ENCODE data around the gene GTF2IRD1.
"Not testable (repeated sequence)": the region's sequence is repeated elsewhere in the genome, so short reads cannot be mapped to it uniquely, and the experiment has no call there.

GTF2IRD1 gene

DNA sequence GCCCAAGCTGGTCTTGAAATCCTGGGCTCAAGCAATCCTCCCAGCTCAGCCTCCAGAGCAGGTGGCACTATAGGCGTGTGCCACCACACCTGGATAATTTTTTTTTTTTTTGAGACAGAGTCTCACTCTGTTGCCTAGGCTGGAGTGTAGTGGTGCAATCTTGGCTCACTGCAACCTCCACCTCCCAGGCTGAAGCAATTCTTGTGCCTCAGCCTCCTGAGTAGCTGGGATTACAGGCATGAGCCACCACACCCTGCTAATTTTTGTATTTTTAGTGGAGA is 16.5 kb upstream of the GTF2IRD1 start:
- not testable (repeated sequence) for DNase-seq

DNA sequence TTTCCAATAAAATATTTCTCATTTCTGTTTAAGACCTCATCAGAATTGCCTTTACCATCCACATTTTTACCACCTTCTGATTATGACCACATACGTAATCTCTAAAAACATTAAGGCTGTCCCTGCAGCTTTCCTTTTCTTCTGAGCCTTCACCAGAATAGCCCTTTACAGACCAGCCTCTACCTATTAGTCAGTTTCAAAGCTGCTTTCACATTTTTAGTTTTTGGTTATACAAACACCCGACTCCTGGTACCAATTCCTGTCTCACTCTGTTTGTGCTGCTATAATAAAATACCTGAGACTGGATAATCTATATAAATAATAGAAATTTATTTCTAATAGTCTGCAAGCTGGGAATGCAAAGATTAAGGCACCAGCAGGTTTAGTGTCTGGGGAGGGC is 15.4 kb upstream of the GTF2IRD1 start:
- DNase-seq: no peak

DNA sequence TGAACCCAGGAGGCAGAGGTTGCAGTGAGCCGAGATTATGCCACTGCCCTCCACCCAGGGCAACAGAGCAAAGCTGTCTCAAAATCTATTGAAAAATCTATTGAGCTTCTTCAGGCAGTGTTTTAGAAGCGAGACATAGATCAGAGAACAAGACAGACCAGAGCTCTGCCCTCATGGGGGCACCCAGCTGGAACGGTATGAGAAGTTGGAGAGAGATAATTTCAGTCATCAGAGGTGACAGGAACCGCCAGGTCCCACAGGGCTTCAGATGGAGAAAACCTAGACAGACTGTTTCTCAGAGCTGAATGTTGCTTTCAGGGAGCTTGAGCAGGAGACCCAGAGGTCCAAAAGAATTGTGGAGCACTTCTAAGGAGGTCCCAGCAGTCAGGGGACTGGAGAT is 14.2 kb upstream of the GTF2IRD1 start:
- no peak for DNase-seq

DNA sequence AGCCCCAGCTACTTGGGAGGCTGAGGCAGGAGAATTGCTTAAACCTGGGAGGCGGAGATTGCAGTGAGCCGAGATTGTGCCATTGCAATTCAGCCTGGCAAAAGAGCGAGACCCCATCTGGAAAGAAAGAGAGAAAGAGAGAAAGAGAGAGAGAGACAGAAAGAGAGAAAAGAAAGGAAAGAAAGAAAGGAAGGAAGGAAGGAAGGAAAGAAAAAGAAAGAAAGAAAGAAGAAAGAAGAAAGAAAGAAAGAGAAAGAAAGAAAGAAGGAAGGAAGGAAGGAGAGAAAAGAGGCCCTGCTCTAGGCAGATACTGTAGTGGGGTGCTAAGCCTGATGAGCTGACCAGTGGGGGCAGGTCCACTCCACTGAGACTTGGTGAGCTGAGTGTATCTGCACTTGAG is 13.6 kb upstream of the GTF2IRD1 start:
- not testable (repeated sequence) for DNase-seq

DNA sequence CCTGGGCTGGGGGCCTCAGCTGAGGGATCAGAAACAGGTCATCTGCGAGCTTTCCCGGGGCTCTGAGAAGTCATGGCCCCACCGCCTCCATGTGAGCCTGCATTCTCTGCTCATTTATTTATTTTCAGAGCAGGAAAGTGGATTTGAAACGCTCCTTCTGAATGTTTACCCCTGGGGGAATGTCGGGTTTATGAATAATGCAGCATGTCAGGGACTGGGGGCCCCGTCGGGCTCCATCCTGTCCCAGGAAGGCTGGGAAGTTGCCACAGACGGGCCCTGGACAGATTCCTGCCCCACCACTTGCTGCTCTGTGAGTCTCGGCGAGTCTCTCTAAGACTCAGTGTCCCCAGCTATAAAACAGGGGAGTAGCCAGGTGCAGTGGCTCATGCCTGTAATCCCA is 11.9 kb upstream of the GTF2IRD1 start:
- no peak for DNase-seq

DNA sequence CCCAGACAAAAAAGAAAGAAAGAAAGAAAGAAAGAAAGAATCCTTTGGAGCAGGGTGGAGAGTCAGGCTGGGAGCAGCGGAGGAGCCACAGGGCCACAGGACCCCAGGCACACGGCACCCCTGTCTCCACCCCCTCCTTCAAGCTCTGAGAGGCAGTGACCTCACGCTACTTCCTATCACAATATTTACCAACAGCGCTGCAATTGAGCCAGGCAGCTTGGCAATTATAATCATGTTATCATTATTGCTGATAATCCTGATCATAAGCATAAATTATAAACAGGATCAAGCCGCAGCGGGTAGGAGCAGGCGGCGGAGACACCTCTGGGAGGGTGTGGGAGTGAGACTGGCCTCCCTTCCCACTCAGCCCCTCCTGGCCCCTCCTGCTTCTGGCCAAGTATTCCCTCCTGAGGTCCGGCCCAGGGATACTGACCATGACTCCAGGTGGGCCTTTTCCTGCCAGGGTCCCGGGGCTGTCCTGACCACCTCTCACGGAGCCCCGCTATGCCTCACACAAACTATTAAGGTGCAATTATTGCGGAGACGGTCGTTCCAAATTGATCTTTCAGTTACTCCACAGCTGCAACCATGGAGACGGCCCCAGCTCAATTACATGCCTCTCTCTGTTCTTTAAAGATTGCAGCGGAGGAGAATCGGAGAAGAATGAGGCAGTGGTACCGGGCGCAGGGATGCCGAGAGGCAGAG is 10.0 kb upstream of the GTF2IRD1 start:
- no peak for DNase-seq

DNA sequence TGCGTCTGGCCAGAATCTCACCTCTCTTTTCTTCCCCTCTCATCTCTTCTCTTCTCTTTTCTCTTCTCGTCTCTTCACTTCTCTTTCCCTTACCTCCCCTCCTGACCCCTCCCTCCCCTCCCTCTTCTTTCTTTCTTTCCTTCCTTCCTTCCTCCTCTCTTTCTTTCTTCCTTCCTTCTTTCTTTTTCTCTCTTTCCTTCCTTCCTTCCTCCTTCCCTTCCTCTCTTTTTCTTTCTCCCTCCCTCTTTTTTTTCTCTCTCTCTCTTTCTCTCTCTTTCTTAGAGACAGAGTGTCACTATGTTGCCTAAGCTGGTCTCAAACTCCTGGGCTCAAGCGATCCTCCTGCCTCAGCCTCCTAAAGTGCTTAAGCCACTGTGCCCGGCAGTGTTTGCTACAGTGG is 4.6 kb upstream of the GTF2IRD1 start:
- no peak for DNase-seq

DNA sequence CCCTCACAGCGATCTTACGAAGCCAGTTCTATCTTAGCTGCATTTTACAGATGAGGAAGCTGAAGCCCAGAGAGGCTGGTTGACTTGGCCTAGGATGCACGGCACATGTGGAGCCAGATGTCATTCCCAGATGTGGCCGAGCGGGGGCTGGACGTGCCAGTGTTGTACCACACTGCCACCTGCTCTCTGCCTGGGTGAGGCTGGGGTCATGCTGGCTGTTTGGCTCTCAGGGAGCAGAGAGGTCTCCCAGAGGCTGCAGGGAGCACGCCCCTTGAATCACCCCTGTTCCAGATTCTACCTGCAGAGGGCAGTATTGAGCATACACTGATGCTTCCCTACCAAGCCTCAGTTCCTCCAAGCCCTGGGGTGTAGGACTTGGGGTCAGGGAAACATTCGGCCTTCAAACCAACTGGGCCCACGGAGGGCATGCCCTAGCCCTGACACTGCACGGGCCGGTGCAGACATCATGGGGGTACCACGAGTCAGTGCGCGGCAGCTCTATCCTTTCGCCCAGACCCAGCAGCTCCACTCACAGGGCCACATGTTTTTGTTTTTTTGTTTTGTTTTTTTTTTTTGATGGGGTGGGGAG is 3.8 kb upstream of the GTF2IRD1 start:
- DNase-seq: peak; percentile 16 to 53

DNA sequence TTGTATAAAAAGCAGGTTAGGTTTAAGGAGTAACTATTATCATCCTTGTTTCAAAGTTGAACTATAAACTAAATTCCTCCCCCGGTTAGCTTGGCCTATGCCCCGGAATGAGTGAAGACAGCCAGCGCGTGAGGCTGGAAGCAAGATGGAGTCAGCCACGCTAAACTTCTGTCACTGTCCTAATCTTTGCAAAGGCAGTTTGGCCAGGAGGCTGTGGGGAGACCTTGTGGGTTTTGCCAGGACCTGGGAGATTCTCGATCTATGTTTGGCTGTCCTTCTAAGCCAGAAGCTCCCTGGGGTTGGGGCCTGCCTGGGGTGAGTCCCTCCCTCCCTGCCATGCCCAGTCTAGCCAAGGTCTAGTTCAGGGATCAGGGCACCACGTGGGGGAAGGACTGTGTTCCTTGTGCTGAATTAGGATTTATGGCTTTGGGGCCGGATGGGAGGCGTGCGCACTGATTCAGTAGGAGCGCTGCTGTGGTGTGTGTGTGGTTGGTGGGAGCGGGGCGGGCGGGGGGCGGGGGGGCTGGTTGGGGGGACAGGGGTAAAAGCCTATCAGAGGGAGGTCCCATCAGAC is 871 bp upstream of the GTF2IRD1 start:
- no peak for DNase-seq

DNA sequence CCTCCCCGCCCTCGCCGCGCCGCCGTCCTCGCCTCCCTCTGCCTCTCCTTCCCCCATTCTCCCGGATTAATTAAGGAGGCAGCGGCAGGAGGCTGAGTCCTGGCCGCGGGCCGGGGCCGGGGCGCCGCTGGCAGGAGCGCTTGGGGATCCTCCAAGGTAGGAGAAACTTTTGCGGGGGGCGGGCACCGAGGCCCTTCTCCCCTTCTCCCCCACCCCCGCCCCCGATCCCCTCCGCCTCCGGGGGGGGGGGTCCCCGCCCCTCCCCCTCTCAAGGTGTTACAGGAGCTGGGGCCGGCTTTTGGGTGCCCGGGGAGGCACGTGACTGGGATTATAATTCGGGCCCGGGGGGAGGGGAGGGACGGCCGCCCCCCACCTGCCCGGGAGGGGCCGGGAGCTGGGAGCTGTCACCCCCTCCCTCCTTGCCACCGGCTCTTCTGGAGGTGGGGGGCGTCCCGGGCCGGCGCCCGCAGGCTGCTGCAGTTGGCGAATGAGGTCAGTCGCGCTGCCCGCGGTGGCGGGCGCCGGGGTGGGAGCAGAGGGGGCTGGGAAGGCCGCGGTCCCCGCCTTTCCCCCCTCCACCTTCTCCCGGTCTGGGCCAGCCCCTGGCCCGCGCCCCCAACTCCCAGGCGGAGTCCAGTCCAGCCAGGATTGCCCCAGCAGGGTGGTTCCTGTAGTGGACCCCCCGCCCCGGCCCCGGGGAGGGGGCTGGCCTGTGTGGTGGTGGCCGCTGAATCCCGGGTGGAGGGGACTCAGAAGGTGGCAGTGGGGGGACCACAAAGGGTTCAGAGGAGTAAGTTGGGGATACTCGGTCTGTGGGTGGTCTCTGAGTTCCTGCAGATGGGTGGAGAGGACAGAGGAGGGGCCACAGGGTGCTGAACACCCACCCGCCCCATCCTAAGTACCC is 567 bp downstream of the GTF2IRD1 start:
- no peak for DNase-seq

DNA sequence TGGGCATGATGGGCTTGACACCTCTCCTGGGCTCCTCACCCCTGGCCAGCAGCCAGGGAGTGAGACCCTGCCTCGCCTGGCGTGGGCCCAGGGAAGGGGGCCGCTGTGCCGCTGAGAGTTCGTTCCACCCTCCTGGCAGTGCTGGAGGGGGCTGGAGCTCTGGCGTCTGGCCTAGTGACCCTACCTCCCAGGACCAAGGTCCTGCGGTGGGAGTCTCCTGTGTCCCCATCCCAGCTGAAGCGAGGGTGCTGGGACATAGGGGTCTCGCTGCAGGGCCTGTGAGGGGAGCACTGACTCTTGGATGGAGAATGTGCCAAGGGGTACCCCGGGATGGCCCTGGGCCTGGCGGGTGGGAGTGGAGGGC is 1.2 kb downstream of the GTF2IRD1 start:
- DNase-seq: no peak

DNA sequence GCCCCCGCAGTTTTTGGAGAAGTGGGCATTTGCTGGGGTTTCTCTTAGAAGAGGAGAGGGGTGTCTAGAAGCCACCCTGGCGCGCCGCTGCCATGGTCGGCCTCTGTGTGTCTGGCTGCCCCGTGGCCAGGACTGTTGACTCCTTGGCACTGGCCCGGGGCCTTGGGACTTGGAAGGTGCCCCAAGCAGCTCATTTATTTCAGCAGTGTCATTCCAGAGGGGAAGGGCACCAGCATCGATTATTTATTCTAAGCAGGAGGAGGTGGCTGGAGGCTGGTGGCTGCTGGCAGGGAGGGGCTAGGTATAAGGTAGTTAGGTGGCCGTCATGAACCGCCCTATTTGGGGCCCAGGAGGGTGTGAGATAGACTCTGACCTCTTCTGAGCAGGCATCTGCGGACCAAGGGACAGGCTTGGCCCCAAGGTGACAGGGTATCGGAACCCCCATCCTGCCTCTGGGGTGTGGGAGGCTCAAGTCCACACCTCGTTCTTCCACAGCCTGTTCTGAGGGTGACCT is 1.6 kb downstream of the GTF2IRD1 start:
- no peak for DNase-seq

DNA sequence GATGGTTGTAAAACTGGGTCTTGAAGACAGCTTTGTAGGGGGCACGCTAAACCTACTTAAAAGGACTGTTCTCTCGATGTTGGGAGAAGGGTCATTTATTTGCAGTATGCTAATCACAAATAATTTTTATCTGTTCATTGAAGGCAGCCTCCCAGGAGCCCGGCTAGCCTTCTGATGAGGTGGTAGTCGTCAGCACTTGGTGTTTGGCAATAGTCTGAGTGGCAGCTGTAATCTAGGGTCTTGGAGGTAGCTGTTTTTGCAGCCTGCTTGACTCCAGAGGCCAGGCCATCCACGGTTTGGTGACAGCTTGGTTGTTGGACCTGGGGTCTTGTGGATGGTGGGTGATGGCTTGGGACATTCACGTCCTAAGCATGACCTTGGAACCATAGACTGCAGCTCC is 2.2 kb downstream of the GTF2IRD1 start:
- no peak for DNase-seq

DNA sequence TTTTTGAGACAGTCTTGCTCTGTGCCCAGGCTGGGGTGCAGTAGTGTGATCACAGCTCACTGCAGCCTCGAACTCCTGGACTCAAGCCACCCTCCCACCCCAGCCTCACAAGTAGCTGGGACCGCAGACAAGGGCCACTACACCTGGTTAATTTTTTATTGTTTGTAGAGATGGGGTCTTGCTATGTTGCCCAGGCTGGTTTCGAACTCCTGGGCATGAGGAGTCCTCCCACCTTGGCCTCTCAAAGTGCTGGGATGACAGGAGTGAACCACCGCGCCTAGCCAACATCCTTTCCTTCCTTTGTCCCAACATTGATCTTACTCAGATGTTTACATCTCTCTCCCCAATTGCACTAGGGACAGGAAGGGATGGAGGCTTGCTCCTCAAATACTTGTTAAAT is 3.3 kb downstream of the GTF2IRD1 start:
- no peak for DNase-seq

DNA sequence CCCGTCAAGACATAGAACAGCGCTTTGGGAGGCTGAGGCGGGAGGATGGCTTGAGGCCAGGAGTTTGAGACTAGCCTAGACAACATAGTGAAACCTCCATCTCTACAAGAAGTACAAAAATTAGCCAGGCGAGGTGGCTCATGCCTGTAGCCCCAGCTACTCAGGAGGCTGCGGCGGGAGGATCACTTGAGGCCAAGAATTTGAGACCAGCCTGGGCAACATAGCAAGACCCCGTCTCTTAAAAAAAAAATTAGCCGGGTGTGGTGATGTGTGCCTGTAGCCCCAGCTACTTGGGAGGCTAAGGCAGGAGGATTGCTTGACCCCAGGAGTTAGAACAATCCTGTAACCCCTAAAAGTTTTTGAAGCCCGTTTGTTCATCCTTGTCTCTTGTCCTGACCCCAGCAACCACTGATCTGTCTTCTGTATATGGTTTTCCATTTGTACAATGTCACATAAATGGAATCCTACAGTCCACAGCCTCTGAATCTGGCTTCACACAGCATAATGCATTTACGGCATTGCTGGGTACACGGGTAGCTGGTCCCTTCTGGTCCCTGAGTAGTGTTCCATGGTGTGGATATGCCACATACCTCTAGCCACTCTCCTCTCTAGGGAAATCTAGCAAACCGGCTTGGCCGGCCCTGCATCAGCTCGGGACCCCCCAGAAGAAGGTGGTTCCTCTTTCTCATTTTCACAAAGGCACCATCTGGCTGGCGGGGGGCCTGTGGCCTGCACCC is 8.4 kb downstream of the GTF2IRD1 start:
- DNase-seq: no peak

DNA sequence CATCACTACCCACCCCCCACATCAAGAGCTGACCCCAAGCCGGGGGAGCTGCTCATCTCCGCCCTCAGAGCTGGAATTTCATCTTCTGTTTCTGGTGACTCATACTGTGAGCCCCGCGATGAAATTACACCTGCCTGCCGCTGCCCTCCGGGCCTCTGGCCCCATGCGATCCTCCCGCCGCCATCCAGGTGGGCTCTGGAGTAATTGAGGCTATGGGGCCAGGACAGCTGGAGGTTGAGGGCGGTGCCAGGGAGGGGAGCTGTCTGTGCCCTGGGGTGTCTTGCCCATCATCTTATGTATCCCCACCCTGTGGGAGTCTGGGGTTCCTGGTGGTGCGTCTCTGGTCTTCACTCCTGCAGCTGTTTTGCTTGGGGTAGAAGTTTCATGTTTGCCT is 9.0 kb downstream of the GTF2IRD1 start:
- DNase-seq: no peak

DNA sequence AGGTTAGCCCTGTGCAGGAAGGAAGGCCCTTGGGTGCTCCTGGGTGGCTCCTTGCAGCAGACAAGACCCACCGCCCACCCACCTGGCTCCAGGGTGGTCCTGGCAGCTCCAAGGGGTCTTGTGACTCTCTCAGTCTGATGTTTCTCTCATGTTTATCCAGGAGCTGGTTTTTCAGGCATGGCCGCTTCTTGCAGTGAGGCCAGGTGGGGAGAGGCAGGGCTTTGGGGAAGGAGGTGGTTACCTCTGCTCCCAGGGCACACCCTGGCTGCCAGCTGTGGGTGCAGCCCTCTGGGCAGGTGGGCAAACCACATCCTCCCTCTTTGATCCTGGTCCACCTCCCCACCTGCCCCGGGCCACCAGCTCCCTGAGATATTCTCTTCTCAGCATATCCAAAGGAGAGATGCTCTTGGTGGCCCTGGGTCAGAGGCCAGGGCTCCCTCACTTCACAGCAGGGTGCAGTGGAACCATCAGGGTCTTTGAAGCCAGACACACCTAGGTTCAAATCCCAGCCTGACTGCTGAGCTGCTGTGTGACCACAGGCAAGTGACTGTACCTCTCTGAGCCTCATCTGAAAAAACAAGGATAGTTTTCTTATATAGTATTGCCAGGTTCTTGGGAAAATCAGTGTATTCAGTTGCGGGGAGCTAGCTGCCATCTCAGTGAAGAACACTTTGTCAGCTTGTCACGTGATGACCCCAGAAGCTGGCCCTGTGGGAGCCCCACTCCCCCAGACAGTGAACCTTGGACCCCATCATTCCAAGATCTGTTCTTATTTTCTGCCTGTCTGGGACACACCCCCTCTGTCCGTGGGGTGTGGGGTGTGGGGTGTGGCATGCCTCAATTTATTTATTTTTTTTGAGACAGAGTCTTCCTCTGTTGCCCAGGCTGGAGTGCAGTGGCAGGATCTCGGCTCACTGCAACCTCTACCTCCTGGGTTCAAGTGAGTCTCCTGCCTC is 11.5 kb downstream of the GTF2IRD1 start:
- no peak for DNase-seq

DNA sequence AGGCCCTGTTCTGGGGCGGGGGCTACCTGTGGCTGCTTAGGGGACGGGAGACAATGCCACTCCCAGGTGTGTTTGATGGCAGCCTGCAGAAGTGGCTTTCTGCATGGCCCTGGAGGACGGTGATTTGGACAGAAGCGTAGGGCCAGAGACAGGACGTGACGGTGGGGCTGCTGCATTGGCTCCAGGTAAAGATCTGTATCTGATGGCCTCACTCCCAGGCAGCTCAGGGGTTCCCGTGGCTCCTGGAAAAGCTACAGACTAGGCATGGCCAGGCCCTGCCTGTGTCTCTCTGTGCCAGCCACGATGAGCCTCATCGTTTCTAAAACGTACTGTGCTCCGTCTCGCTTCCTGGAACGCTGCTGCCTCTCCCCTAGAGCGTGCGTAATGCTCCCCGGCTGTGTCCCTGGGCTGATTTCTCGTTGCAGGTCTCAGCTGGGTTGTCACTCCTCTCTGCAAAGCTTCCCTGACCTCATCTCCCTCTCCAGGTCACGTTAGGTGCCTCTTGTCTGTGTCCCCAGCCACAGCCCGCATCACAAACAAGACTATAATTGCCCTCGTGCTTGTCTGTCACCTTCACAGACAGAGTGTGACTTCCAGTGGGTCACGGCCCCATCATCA is 12.6 kb downstream of the GTF2IRD1 start:
- DNase-seq: no peak

DNA sequence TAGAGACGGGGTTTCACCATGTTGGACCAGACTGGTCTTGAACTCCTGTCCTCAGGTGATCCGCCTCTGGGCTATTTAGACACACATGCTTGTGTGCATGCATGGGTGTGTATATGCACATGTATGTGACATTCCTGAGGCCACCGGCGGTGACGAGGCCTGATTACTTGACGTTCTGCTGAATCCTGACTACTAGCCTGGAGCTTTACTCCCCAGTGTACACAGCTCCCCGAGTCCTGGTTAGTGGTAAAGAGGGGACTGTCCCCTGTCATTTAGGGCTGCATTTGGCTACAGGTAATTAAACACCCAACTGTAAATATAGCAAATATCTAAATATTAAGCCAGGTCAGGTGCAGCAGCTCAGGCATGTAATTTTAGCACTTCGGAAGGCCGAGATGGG is 14.2 kb downstream of the GTF2IRD1 start:
- no peak for DNase-seq

DNA sequence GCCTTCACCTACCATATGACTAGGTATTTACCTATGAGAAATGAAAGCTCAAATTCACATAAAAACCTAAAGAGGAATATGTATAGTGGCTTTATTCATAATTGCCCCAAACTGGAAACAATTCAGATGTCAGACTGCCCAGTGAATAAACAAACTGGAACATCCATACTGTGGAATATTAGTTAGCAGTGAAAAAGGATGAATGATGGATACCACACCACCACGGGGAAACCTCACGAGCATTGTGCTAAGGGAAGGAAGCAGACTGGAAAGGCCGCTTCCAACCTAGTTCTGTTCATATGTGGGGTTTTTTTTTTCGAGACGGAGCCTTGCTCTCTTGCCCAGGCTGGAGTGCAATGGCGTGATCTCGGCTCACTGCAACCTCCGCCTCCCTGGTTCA is 16.8 kb downstream of the GTF2IRD1 start:
- no peak for DNase-seq

DNA sequence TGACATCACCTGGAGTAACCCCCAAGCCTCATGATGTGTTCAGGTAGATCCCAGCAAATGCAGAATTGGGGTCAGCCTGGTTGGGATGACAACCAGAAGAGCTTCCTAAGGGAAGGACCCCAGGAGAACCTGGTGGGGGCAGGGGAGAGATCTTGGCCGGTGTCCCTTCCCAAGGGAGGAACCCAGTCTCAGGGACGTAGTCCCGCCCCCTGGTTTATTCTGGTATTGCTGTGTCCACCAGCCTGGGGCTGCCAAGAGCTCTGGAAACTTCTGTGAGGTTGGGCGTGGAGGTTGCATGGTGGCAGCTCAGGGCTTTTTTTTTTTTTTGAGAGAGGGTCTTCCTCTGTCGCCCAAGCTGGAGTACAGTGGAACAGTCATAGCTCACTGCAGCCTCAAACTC is 19.4 kb downstream of the GTF2IRD1 start:
- no peak for DNase-seq

Measured in AML-193 (cell line).